Measurements from ENCODE around the gene TMEM175.

Gene TMEM175

GRCh38 chr4:995311-996026 is 63.2 kb downstream of the TMEM175 start:
- no peaks in the 10 kb centered on the region for H3F3A ChIP-seq (ENCODE audit: control insufficient read depth, insufficient read depth)
- no peaks in the 10 kb centered on the region for H3K79me2 ChIP-seq (ENCODE audit: control insufficient read depth, low read length)
- peaks cover 37% of the 10 kb centered on the region for H3K27me3 ChIP-seq (ENCODE audit: control insufficient read depth, low read length)
- TF ChIP-seq, protein P1, sequence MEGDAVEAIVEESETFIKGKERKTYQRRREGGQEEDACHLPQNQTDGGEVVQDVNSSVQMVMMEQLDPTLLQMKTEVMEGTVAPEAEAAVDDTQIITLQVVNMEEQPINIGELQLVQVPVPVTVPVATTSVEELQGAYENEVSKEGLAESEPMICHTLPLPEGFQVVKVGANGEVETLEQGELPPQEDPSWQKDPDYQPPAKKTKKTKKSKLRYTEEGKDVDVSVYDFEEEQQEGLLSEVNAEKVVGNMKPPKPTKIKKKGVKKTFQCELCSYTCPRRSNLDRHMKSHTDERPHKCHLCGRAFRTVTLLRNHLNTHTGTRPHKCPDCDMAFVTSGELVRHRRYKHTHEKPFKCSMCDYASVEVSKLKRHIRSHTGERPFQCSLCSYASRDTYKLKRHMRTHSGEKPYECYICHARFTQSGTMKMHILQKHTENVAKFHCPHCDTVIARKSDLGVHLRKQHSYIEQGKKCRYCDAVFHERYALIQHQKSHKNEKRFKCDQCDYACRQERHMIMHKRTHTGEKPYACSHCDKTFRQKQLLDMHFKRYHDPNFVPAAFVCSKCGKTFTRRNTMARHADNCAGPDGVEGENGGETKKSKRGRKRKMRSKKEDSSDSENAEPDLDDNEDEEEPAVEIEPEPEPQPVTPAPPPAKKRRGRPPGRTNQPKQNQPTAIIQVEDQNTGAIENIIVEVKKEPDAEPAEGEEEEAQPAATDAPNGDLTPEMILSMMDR (IDR thresholded peaks at IDR 0.05; ENCODE audit: low read depth, low read length, poor library complexity, severe bottlenecking), result no peak
- no peak for TF ChIP-seq EZH2phosphoT487 (IDR thresholded peaks at IDR 0.05; ENCODE audit: borderline replicate concordance, low read length)
- peaks cover 28% of the 10 kb centered on the region for H3K4me1 ChIP-seq (ENCODE audit: control insufficient read depth, low read length)
- H3K36me3 ChIP-seq (ENCODE audit: control insufficient read depth, low read length), result no peaks in the 10 kb centered on the region
- H4K20me1 ChIP-seq (ENCODE audit: control insufficient read depth, insufficient read depth, low read depth, low read length), result no peaks in the 10 kb centered on the region
- H3K4me3 ChIP-seq (ENCODE audit: low read length), result no peak overlapping the region
- H3K4me2 ChIP-seq (ENCODE audit: low read length), result no peak overlapping the region
- no peaks in the 10 kb centered on the region for H3K9me2 ChIP-seq (replicated peaks; ENCODE audit: control insufficient read depth, low read length)
- no peaks in the 10 kb centered on the region for H3K9me3 ChIP-seq (ENCODE audit: control insufficient read depth, insufficient read depth, low read length)
- H3K27ac ChIP-seq (ENCODE audit: low read depth, low read length), result no peak overlapping the region

- Histone ChIP-seq H3K9me2 (replicated peaks; ENCODE audit: control insufficient read depth, low read length) (no peaks in the 10 kb centered on the region), H3K4me3 (ENCODE audit: low read length) (no peak overlapping the region), H3K36me3 (ENCODE audit: control insufficient read depth, low read length) (no peaks in the 10 kb centered on the region), H3F3A (ENCODE audit: control insufficient read depth, insufficient read depth) (no peaks in the 10 kb centered on the region), H3K27ac (ENCODE audit: low read depth, low read length) (no peak overlapping the region), H3K4me2 (ENCODE audit: low read length) (no peak overlapping the region), H3K4me1 (ENCODE audit: control insufficient read depth, low read length) (peaks cover 35% of the 10 kb centered on the region), H3K9me3 (ENCODE audit: control insufficient read depth, insufficient read depth, low read length) (no peaks in the 10 kb centered on the region), H4K20me1 (ENCODE audit: control insufficient read depth, insufficient read depth, low read depth, low read length) (no peaks in the 10 kb centered on the region), H3K27me3 (ENCODE audit: control insufficient read depth, low read length) (peaks cover 37% of the 10 kb centered on the region), H3K79me2 (ENCODE audit: control insufficient read depth, low read length) (no peaks in the 10 kb centered on the region)
- TF ChIP-seq EZH2phosphoT487 (IDR thresholded peaks at IDR 0.05; ENCODE audit: borderline replicate concordance, low read length), result no peak
- TF ChIP-seq, protein P1 (IDR thresholded peaks at IDR 0.05; ENCODE audit: low read depth, low read length, poor library complexity, severe bottlenecking), result no peak
Measured at GRCh38 chr4:996030-996996, 64.1 kb downstream of the TMEM175 start.

DNA sequence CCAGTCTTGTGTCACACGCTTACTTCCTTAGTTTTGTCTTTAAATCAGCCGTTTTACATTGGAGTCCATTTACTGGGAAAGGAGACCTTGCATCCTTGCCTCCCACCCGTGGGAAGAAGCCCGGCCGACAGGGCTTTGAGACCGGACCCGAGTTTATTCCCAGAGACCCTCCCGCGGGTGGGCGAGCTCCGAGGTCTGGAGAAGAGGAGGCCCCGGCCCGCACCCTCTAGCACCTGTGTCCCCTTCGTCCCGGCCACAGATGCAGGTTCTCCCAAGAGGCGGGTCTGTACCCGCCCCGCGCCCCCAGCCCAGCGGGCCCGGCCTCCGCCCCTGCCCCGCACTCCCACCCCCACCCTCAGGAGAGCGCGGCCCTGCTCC is 64.7 kb downstream of the TMEM175 start:
- H3K4me2 ChIP-seq (ENCODE audit: low read length), result no peak overlapping the region
- no peaks in the 10 kb centered on the region for H4K20me1 ChIP-seq (ENCODE audit: control insufficient read depth, insufficient read depth, low read depth, low read length)

More for the DNA sequence above, 64.7 kb downstream of the TMEM175 start:
- H3K27ac ChIP-seq (ENCODE audit: low read depth, low read length), result no peak overlapping the region
- peaks cover 37% of the 10 kb centered on the region for H3K27me3 ChIP-seq (ENCODE audit: control insufficient read depth, low read length)
- H3K79me2 ChIP-seq (ENCODE audit: control insufficient read depth, low read length), result no peaks in the 10 kb centered on the region
- no peaks in the 10 kb centered on the region for H3K36me3 ChIP-seq (ENCODE audit: control insufficient read depth, low read length)
- no peaks in the 10 kb centered on the region for H3K9me2 ChIP-seq (replicated peaks; ENCODE audit: control insufficient read depth, low read length)
- H3K4me1 ChIP-seq (ENCODE audit: control insufficient read depth, low read length), result peaks cover 35% of the 10 kb centered on the region
- H3F3A ChIP-seq (ENCODE audit: control insufficient read depth, insufficient read depth), result no peaks in the 10 kb centered on the region
- no peaks in the 10 kb centered on the region for H3K9me3 ChIP-seq (ENCODE audit: control insufficient read depth, insufficient read depth, low read length)
- H3K4me3 ChIP-seq (ENCODE audit: low read length), result no peak overlapping the region
- no peak for TF ChIP-seq EZH2phosphoT487 (IDR thresholded peaks at IDR 0.05; ENCODE audit: borderline replicate concordance, low read length)
- TF ChIP-seq, protein P1 (IDR thresholded peaks at IDR 0.05; ENCODE audit: low read depth, low read length, poor library complexity, severe bottlenecking), result no peak
